HL-60 (cell line): Measurements from ENCODE around the gene KIFC3.

Experiments
- DNase-seq, 2 experiments: peaks; one replicate each; pipeline ENCODE4 v3.0.0-alpha.2; 2010 to 2020; ENCODE audit warnings: low read depth in 1 of 2, low spot score in 1 of 2
- H3K27ac ChIP-seq: fragments of 250-450 bp; sonication (Bioruptor Pico); replicated peaks from 2 replicates; pipeline ENCODE4 v1.5.1; 2020; ENCODE audit warnings: mild to moderate bottlenecking, moderate library complexity
- H3K27me3 ChIP-seq: fragments of 250-450 bp; sonication (Bioruptor Pico); 2 replicates; pipeline ENCODE4 v1.5.1; 2021; ENCODE audit warnings: mild to moderate bottlenecking, moderate library complexity; ENCODE audit not compliant: insufficient read depth, poor library complexity, severe bottlenecking
- H3K4me3 ChIP-seq: replicated peaks from 2 replicates; pipeline ENCODE4 v1.5.1; 2011; ENCODE audit warnings: mild to moderate bottlenecking, control low read depth, low read length; ENCODE audit not compliant: insufficient read depth
- CTCF ChIP-seq: IDR thresholded peaks from one replicate; pipeline ENCODE4 v1.5.1; 2011; ENCODE audit warnings: low read length, control low read depth, inconsistent platforms; ENCODE audit not compliant: insufficient read depth
- GABPA ChIP-seq: IDR thresholded peaks from 2 replicates; pipeline ENCODE4 v1.6.1; 2012; ENCODE audit warnings: low read depth
- POLR2AphosphoS5 ChIP-seq: IDR thresholded peaks from 2 replicates; pipeline ENCODE4 v1.6.1; 2012; ENCODE audit warnings: low read depth
- REST ChIP-seq: IDR thresholded peaks from 2 replicates; pipeline ENCODE4 v1.6.1; 2012; ENCODE audit warnings: low read depth; ENCODE audit not compliant: insufficient replicate concordance
- SPI1 ChIP-seq: IDR thresholded peaks from 2 replicates; pipeline ENCODE4 v1.6.1; 2012; ENCODE audit warnings: low read depth, mild to moderate bottlenecking, borderline replicate concordance

KIFC3 gene

GRCh38 chr16:57734308-57734924 lies 67.9 kb downstream of the KIFC3 start:
- no peaks in the 10 kb centered on the region for H3K27me3 ChIP-seq
- no peak for TF ChIP-seq REST
- no peak for TF ChIP-seq GABPA
- no peak for TF ChIP-seq POLR2AphosphoS5
- TF ChIP-seq SPI1 = no peak
- no peak for TF ChIP-seq CTCF
- no peak for DNase-seq
- H3K27ac ChIP-seq = peak overlapping the region; percentile 90
- peak overlapping the region; percentile 57 for H3K4me3 ChIP-seq

- Histone ChIP-seq H3K27ac (no peak overlapping the region), H3K4me3 (no peak overlapping the region)
- TF ChIP-seq SPI1 (no peak), GABPA (no peak), REST (no peak), POLR2AphosphoS5 (no peak), CTCF (no peak)
Measured at GRCh38 chr16:57732714-57733113, 69.6 kb downstream of the KIFC3 start.

GRCh38 chr16:57732037-57732436 lies 70.3 kb downstream of the KIFC3 start:
- no peaks in the 10 kb centered on the region for H3K27me3 ChIP-seq
- H3K27ac ChIP-seq = no peak overlapping the region
- TF ChIP-seq POLR2AphosphoS5 (no peak), SPI1 (no peak), CTCF (no peak), GABPA (no peak), REST (no peak)
- H3K4me3 ChIP-seq = no peak overlapping the region
- peak in 1 of 2 experiments; percentile 41 for DNase-seq

More at GRCh38 chr16:57732714-57733113, 69.6 kb downstream of the KIFC3 start:
- DNase-seq = no peak
- H3K27me3 ChIP-seq = no peaks in the 10 kb centered on the region
